WTC11 (cell line): ENCODE data around the gene SPRR2D. TPM values are rescaled to one million over a fixed set of nuclear protein-coding genes. Genes with fewer than 3 reads are reported as not detected.
"Not testable (repeated sequence)": the region's sequence is repeated elsewhere in the genome, so short reads cannot be mapped to it uniquely, and the experiment has no call there.

Source experiments
- ATAC-seq: fragments of 200-7000 bp; cut with Tn5 transposase; 2 replicates; pipeline ENCODE4 v1.10.0; 2021; ENCODE audit warnings: mild to moderate bottlenecking, moderate library complexity
- CTCF ChIA-PET: fragments of 300-600 bp; sonication (Branson Sonifier 250); formaldehyde crosslinking; loops from one replicate; lab custom pipeline; 2021; ENCODE audit warnings: antibody characterized with exemption; lab: Charles Lee
- POLR2A ChIA-PET: fragments of 350-600 bp; sonication (Branson Sonifier 250); formaldehyde crosslinking; loops from one replicate; lab custom pipeline; 2021; ENCODE audit warnings: antibody characterized with exemption; lab: Charles Lee
- DNase-seq: peaks from one replicate; pipeline ENCODE4 v3.0.0; 2021; ENCODE audit warnings: low spot score
- H3K27ac Mint-ChIP-seq: 2 replicates; pipeline ENCODE4 v1.8.0; 2021; ENCODE audit warnings: mixed read lengths
- H3K27me3 Mint-ChIP-seq: 2 replicates; pipeline ENCODE4 v1.8.0; 2021; ENCODE audit warnings: low read depth, mild to moderate bottlenecking, moderate library complexity, mixed read lengths
- H3K36me3 Mint-ChIP-seq: 2 replicates; pipeline ENCODE4 v1.8.0; 2021; ENCODE audit warnings: mixed read lengths
- H3K4me1 Mint-ChIP-seq: 2 replicates; pipeline ENCODE4 v1.8.0; 2022; ENCODE audit warnings: mixed read lengths
- H3K4me3 Mint-ChIP-seq: 2 replicates; pipeline ENCODE4 v1.8.0; 2021; ENCODE audit warnings: mild to moderate bottlenecking, moderate library complexity, mixed read lengths
- H3K9me3 Mint-ChIP-seq: 2 replicates; pipeline ENCODE4 v1.8.0; 2021; ENCODE audit warnings: mixed read lengths
- ETV6 ChIP-seq: sonication (generic); formaldehyde crosslinking; IDR thresholded peaks from 2 replicates; pipeline ENCODE4 v1.8.1; 2022; ENCODE audit warnings: mild to moderate bottlenecking, missing genetic modification reagents
- GRHL2 ChIP-seq: fragments of 250-450 bp; sonication (Bioruptor Pico); IDR thresholded peaks from 2 replicates; pipeline ENCODE4 v1.8.0; 2022; ENCODE audit warnings: mild to moderate bottlenecking, moderate library complexity; ENCODE audit not compliant: insufficient replicate concordance, severe bottlenecking
- GTF2I ChIP-seq: fragments of 250-450 bp; sonication (Bioruptor Pico); conservative IDR thresholded peaks from 2 replicates; pipeline ENCODE4 v1.4.0; 2021; ENCODE audit warnings: mild to moderate bottlenecking
- MXD4 ChIP-seq: fragments of 250-450 bp; sonication (Bioruptor Pico); IDR thresholded peaks from 2 replicates; pipeline ENCODE4 v1.8.0; 2021; ENCODE audit warnings: mild to moderate bottlenecking, moderate library complexity, borderline replicate concordance
- NFYB ChIP-seq: sonication (generic); formaldehyde crosslinking; conservative IDR thresholded peaks from 2 replicates; pipeline ENCODE4 v1.8.0; 2022; ENCODE audit warnings: low read depth, missing genetic modification reagents
- NR1H2 ChIP-seq: sonication (generic); formaldehyde crosslinking; IDR thresholded peaks from 2 replicates; pipeline ENCODE4 v1.9.0; 2021; ENCODE audit warnings: mild to moderate bottlenecking, moderate library complexity, missing genetic modification reagents
- TEAD1 ChIP-seq: sonication (generic); formaldehyde crosslinking; IDR thresholded peaks from 2 replicates; pipeline ENCODE4 v1.8.0; 2022; ENCODE audit warnings: mild to moderate bottlenecking, missing genetic modification reagents
- TEAD4 ChIP-seq: sonication (generic); formaldehyde crosslinking; IDR thresholded peaks from 2 replicates; pipeline ENCODE4 v1.8.0; 2022; ENCODE audit warnings: mild to moderate bottlenecking, missing genetic modification reagents
- ZNF232 ChIP-seq: sonication (generic); formaldehyde crosslinking; IDR thresholded peaks from 2 replicates; pipeline ENCODE4 v1.8.0; 2022; ENCODE audit warnings: mild to moderate bottlenecking, missing genetic modification reagents
- ZNF317 ChIP-seq: sonication (generic); formaldehyde crosslinking; IDR thresholded peaks from 2 replicates; pipeline ENCODE4 v1.8.1; 2023; ENCODE audit warnings: low read depth, mild to moderate bottlenecking, moderate library complexity, missing genetic modification reagents, borderline replicate concordance
- ZNF416 ChIP-seq: fragments of 250-450 bp; sonication (Bioruptor Pico); IDR thresholded peaks from 2 replicates; pipeline ENCODE4 v1.9.0; 2021; ENCODE audit warnings: mild to moderate bottlenecking, inconsistent platforms
- total RNA-seq: library from RNA; stranded (reverse); gene quantifications from 3 replicates; pipeline ENCODE4 v1.2.3, GENCODE V29; 2021
- TF ChIP-seq, protein P1 (sequence below): fragments of 250-450 bp; sonication (Bioruptor Pico); IDR thresholded peaks from 2 replicates; pipeline ENCODE4 v1.9.0; 2021; ENCODE audit warnings: moderate library complexity, mild to moderate bottlenecking, inconsistent platforms, borderline replicate concordance
- TF ChIP-seq, protein P2 (sequence below): fragments of 250-450 bp; sonication (Bioruptor Pico); conservative IDR thresholded peaks from 2 replicates; pipeline ENCODE4 v1.9.0; 2021; ENCODE audit warnings: mild to moderate bottlenecking
- TF ChIP-seq, protein P3 (sequence below): sonication (generic); formaldehyde crosslinking; conservative IDR thresholded peaks from 2 replicates; pipeline ENCODE4 v1.8.1; 2022; ENCODE audit warnings: mild to moderate bottlenecking, missing genetic modification reagents
- TF ChIP-seq, protein P4 (sequence below): sonication (generic); formaldehyde crosslinking; IDR thresholded peaks from 2 replicates; pipeline ENCODE4 v1.8.1; 2022; ENCODE audit warnings: missing genetic modification reagents, borderline replicate concordance
- TF ChIP-seq, protein P5 (sequence below): sonication (generic); formaldehyde crosslinking; IDR thresholded peaks from 2 replicates; pipeline ENCODE4 v1.8.1; 2022; ENCODE audit warnings: low read depth, missing genetic modification reagents, borderline replicate concordance
- TF ChIP-seq, protein P6 (sequence below): fragments of 250-450 bp; sonication (Bioruptor Pico); IDR thresholded peaks from 2 replicates; pipeline ENCODE4 v1.9.0; 2021; ENCODE audit warnings: mild to moderate bottlenecking, borderline replicate concordance

The SPRR2D gene
- total RNA-seq, 1 experiment from 2014 or later = not detected

DNA sequence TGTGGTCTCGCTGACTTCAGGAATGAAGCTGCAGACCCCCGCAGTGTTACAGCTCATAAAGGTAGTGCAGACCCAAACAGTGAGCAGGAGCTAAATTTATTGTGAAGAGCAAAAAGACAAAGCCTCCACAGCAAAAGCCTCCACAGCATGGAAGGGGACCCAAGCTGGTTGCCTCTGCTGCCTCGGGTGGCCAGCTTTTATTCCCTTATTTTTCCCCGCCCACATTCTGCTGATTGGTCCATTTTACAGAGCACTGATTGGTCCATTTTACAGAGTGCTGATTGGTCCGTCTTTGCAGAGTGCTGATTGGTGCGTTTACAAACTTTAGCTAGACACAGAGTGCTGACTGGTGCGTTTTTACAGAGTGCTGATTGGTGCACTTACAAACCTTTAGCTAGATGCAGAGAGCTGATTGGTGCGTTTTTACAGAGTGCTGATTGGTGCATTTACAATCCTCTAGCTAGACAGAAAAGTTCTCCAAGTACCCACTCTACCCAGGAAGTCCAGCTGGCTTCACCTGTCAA is 29.6 kb downstream of the SPRR2D start:
- H3K4me3 Mint-ChIP-seq, H3K4me1 Mint-ChIP-seq, POLR2A ChIA-PET, DNase-seq, H3K27me3 Mint-ChIP-seq, H3K27ac Mint-ChIP-seq, H3K36me3 Mint-ChIP-seq, ATAC-seq: not testable (repeated sequence)
- CTCF ChIA-PET = interaction anchor here (0.8 to 1.0 kb wide), 2 partner anchors 15 kb away, joined by 3 to 4 read pairs; no protein-coding TSS in a partner anchor
- peaks cover 19% of the 10 kb centered on the region for H3K9me3 Mint-ChIP-seq
- TF ChIP-seq NFYB = 0 out of 2 replicates have a peak, but pooled peaks have one; percentile 25

DNA sequence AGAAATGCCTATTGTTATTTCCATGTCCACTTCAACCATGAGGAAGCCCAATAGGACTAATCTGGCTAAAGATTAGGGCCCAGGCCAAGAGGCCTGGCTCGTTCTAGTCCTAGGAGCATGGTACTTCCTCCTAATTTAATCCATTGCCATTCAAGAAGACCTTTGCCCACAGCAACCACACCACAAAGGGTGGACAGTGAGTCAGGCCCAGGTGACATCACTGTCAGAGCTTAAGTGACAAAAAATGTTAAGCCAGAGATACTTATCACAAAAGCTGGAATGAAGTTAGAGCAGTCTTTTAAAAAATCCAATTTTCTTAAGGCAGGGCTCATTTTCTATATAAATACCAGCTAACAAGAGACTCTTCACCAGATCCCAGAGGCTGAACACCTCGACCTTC is 39.5 kb downstream of the SPRR2D start, which contains the start of gene SPRR3:
SPRR3 (plus strand) TSS at position 368 of the 400 bp plus-strand sequence. CDS start 1,272 bp downstream, outside the sequence.
- no peak for DNase-seq
- Mint-ChIP-seq H3K4me1 (peaks cover 9% of the 10 kb centered on the region), H3K36me3 (0 out of 2 replicates have a peak, but pooled peaks cover 2% of the 10 kb centered on the region)
- no peak for TF ChIP-seq ETV6 (CRISPR knock-in tag)
- TF ChIP-seq, protein P1, sequence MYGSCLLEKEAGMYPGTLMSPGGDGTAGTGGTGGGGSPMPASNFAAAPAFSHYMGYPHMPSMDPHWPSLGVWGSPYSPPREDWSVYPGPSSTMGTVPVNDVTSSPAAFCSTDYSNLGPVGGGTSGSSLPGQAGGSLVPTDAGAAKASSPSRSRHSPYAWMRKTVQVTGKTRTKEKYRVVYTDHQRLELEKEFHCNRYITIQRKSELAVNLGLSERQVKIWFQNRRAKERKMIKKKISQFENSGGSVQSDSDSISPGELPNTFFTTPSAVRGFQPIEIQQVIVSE (CRISPR knock-in tag) = no peak
- TF ChIP-seq, protein P2, sequence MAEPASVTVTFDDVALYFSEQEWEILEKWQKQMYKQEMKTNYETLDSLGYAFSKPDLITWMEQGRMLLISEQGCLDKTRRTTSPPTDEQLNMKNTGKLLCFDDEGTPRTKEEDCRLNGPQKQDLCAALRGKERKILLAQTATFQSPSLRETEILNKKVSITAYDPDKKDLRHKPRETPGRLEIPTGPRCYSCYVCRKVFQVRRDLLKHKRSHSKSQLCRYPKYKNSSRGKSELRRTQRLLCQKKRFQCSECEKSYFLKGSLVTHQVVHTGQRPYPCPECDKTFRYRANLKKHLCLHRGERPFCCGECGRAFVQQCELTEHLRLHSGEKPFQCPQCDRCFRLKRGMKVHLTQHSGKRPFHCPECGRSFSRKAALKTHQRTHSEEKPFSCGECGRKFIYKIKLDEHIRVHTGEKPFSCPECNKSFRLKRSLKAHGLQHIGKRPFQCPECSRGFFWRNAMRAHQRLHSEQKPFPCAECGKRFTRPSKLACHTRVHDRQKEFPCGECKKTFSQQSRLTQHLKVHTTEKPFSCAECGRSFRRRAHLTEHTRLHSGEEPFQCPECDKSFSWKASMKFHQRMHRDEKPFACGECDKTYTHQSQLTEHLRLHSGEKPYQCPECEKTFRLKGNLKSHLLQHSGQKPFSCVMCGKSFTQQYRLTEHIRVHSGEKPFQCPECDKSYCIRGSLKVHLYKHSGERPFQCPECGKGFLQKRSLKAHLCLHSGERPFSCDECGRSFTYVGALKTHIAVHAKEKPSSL = no peak
- no peak for TF ChIP-seq TEAD4 (CRISPR knock-in tag)
- TF ChIP-seq, protein P3, sequence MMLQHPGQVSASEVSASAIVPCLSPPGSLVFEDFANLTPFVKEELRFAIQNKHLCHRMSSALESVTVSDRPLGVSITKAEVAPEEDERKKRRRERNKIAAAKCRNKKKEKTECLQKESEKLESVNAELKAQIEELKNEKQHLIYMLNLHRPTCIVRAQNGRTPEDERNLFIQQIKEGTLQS (CRISPR knock-in tag) = no peak
- no peak for TF ChIP-seq ZNF416 (CRISPR knock-in tag)
- no peak for TF ChIP-seq MXD4 (CRISPR knock-in tag)
- TF ChIP-seq, all 79 proteins: peak for 0
- no peak within 1 kb of the TSS for H3K4me3 Mint-ChIP-seq
- POLR2A ChIA-PET = no interaction called here
- no peak for ATAC-seq
- peaks cover 8% of the 10 kb centered on the region for H3K9me3 Mint-ChIP-seq
- H3K27me3 Mint-ChIP-seq = no peaks in the 10 kb centered on the region; the same call in 1 of the 2 replicates
- H3K27ac Mint-ChIP-seq = no peak within 1 kb of the TSS
- CTCF ChIA-PET = interaction anchor here (1.0 kb wide), 1 partner anchor 191 kb away, joined by 4 read pairs; no protein-coding TSS in a partner anchor

DNA sequence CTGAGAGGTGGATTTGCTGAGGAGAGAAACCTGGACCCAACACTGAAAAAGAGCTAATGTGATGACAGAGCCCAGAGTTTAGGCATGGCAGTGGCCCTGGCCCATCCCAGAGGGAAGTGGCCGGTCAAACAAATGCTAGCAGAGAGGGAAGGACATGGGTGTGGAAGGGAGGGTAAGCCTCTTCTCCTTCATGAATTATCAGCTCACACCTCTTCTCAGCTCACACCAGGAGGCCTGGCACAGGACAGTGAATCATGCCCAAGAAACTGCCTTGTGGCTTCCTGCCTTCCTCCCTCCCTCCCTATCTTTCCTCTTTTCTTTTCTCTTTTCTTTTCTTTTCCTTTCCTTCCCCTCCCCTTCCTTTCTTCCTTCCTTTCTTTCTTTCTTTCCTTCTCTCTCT is 40.6 kb downstream of the SPRR2D start:
- Mint-ChIP-seq H3K4me3 (no peak overlapping the region), H3K27ac (no peak overlapping the region), H3K36me3 (peaks cover 3% of the 10 kb centered on the region; the same call in 1 of the 2 replicates), H3K27me3 (no peaks in the 10 kb centered on the region; the same call in 1 of the 2 replicates), H3K4me1 (peaks cover 12% of the 10 kb centered on the region), H3K9me3 (peaks cover 9% of the 10 kb centered on the region)
- ChIA-PET POLR2A (interaction anchor here (0.7 kb wide), 1 partner anchor 240 kb away, joined by 5 read pairs; no protein-coding TSS in a partner anchor), CTCF (interaction anchor here (1.1 to 1.5 kb wide), 3 partner anchors 123 to 288 kb away, joined by 3 to 5 read pairs (median 5); no protein-coding TSS in a partner anchor)
- DNase-seq (no peak), ATAC-seq (no peak)
- TF ChIP-seq, protein P4, sequence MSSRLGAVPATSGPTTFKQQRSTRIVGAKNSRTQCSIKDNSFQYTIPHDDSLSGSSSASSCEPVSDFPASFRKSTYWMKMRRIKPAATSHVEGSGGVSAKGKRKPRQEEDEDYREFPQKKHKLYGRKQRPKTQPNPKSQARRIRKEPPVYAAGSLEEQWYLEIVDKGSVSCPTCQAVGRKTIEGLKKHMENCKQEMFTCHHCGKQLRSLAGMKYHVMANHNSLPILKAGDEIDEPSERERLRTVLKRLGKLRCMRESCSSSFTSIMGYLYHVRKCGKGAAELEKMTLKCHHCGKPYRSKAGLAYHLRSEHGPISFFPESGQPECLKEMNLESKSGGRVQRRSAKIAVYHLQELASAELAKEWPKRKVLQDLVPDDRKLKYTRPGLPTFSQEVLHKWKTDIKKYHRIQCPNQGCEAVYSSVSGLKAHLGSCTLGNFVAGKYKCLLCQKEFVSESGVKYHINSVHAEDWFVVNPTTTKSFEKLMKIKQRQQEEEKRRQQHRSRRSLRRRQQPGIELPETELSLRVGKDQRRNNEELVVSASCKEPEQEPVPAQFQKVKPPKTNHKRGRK = peak; percentile 65; the same call in 1 of the 2 replicates
- TF ChIP-seq TEAD1 = no peak

DNA sequence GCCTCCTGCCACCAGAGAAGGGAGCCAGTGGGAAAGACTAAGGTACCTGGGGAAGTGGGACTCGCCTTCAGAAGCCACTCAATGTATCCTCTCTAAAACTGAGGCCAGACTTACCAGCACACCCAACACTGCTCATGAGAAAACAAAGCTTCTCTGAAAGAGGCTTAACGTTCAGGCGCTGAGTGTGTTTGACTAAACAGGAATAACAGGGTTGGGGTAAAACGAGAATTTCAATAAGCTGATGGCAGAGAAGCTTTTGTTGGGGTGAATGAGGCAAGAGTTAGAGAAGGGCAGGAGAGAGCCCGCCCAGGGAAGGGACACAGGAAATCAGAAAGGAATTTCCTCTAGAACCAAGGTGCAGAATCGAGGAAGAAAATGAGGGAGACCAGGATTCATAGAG is 41.1 kb downstream of the SPRR2D start:
- no peak for DNase-seq
- no peaks in the 10 kb centered on the region; the same call in 1 of the 2 replicates for H3K27me3 Mint-ChIP-seq
- H3K27ac Mint-ChIP-seq = no peak overlapping the region
- ChIA-PET POLR2A (no interaction called here), CTCF (interaction anchor here (1.1 to 1.5 kb wide), 3 partner anchors 122 to 289 kb away, joined by 3 to 5 read pairs (median 5); no protein-coding TSS in a partner anchor)
- peaks cover 6% of the 10 kb centered on the region; the same call in 1 of the 2 replicates for H3K36me3 Mint-ChIP-seq
- no peak overlapping the region for H3K4me3 Mint-ChIP-seq
- ATAC-seq = no peak
- peaks cover 12% of the 10 kb centered on the region for H3K4me1 Mint-ChIP-seq
- peaks cover 12% of the 10 kb centered on the region for H3K9me3 Mint-ChIP-seq
- TF ChIP-seq GTF2I (CRISPR knock-in tag) = no peak
- no peak for TF ChIP-seq NR1H2 (CRISPR knock-in tag)
- TF ChIP-seq, protein P5, sequence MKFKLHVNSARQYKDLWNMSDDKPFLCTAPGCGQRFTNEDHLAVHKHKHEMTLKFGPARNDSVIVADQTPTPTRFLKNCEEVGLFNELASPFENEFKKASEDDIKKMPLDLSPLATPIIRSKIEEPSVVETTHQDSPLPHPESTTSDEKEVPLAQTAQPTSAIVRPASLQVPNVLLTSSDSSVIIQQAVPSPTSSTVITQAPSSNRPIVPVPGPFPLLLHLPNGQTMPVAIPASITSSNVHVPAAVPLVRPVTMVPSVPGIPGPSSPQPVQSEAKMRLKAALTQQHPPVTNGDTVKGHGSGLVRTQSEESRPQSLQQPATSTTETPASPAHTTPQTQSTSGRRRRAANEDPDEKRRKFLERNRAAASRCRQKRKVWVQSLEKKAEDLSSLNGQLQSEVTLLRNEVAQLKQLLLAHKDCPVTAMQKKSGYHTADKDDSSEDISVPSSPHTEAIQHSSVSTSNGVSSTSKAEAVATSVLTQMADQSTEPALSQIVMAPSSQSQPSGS (CRISPR knock-in tag) = no peak
- no peak for TF ChIP-seq TEAD1
- TF ChIP-seq ZNF232 (CRISPR knock-in tag) = no peak
- no peak for TF ChIP-seq GRHL2 (CRISPR knock-in tag)
- TF ChIP-seq, protein P6, sequence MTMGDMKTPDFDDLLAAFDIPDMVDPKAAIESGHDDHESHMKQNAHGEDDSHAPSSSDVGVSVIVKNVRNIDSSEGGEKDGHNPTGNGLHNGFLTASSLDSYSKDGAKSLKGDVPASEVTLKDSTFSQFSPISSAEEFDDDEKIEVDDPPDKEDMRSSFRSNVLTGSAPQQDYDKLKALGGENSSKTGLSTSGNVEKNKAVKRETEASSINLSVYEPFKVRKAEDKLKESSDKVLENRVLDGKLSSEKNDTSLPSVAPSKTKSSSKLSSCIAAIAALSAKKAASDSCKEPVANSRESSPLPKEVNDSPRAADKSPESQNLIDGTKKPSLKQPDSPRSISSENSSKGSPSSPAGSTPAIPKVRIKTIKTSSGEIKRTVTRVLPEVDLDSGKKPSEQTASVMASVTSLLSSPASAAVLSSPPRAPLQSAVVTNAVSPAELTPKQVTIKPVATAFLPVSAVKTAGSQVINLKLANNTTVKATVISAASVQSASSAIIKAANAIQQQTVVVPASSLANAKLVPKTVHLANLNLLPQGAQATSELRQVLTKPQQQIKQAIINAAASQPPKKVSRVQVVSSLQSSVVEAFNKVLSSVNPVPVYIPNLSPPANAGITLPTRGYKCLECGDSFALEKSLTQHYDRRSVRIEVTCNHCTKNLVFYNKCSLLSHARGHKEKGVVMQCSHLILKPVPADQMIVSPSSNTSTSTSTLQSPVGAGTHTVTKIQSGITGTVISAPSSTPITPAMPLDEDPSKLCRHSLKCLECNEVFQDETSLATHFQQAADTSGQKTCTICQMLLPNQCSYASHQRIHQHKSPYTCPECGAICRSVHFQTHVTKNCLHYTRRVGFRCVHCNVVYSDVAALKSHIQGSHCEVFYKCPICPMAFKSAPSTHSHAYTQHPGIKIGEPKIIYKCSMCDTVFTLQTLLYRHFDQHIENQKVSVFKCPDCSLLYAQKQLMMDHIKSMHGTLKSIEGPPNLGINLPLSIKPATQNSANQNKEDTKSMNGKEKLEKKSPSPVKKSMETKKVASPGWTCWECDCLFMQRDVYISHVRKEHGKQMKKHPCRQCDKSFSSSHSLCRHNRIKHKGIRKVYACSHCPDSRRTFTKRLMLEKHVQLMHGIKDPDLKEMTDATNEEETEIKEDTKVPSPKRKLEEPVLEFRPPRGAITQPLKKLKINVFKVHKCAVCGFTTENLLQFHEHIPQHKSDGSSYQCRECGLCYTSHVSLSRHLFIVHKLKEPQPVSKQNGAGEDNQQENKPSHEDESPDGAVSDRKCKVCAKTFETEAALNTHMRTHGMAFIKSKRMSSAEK (CRISPR knock-in tag) = no peak
- TF ChIP-seq ZNF317 (CRISPR knock-in tag) = no peak
